Panc1 (cell line): ENCODE results near the gene DENND2A. TPM values are rescaled to one million over a fixed set of nuclear protein-coding genes. Genes with fewer than 3 reads are reported as not detected.
"Not testable (repeated sequence)": the region's sequence is repeated elsewhere in the genome, so short reads cannot be mapped to it uniquely, and the experiment has no call there.

Experiments used
- ATAC-seq: fragments of 200-7000 bp; cut with Tn5 transposase; 2 replicates; pipeline ENCODE4 v1.9.1; 2020; ENCODE audit warnings: mild to moderate bottlenecking, moderate library complexity
- BruUV-seq: library from RNA; stranded (reverse); fragments of 400-500 nt; replicated peaks from 2 replicates; lab custom pipeline; 2021; lab: Mats Ljungman, UMichigan
- CTCF ChIA-PET: fragments of 300-600 bp; sonication (Branson Sonifier 250); formaldehyde crosslinking; loops from one replicate; lab custom pipeline; 2022; ENCODE audit warnings: antibody characterized with exemption; lab: Charles Lee
- POLR2A ChIA-PET: fragments of 300-600 bp; sonication (Branson Sonifier 250); formaldehyde crosslinking; loops from one replicate; lab custom pipeline; 2022; ENCODE audit warnings: antibody characterized with exemption; lab: Charles Lee
- DNase-seq: peaks from one replicate; pipeline ENCODE4 v3.0.0-alpha.2; 2010; ENCODE audit warnings: low read depth, low spot score
- H3K27ac ChIP-seq: 2 replicates; pipeline ENCODE4 v1.5.1; 2011; ENCODE audit warnings: mild to moderate bottlenecking, low read length, inconsistent platforms
- H3K27me3 ChIP-seq: fragments of 200-500 bp; sonication (Bioruptor generic); 2 replicates; pipeline ENCODE4 v1.6.0; 2014; ENCODE audit warnings: low read length, inconsistent platforms; ENCODE audit not compliant: control insufficient read depth, insufficient read depth
- H3K36me3 ChIP-seq: fragments of 200-500 bp; sonication (Bioruptor generic); 2 replicates; pipeline ENCODE4 v1.5.1; 2014; ENCODE audit warnings: inconsistent platforms, mild to moderate bottlenecking, low read length, moderate library complexity; ENCODE audit not compliant: control insufficient read depth, insufficient read depth
- H3K4me1 ChIP-seq: 2 replicates; pipeline ENCODE4 v1.5.1; 2011; ENCODE audit warnings: inconsistent platforms, mild to moderate bottlenecking, low read length, moderate library complexity; ENCODE audit not compliant: control insufficient read depth, insufficient read depth
- H3K4me3 ChIP-seq, 2 experiments: 2 replicates each; pipeline ENCODE4 v1.5.1; 2011 to 2012; ENCODE audit warnings: low read depth in 2 of 2, low read length in 2 of 2, mild to moderate bottlenecking in 2 of 2, inconsistent platforms in 1 of 2, moderate library complexity in 1 of 2
- H3K9me3 ChIP-seq: fragments of 200-500 bp; sonication (Bioruptor generic); 2 replicates; pipeline ENCODE4 v1.5.1; 2014; ENCODE audit warnings: low read depth, mild to moderate bottlenecking, inconsistent platforms, low read length, moderate library complexity; ENCODE audit not compliant: control insufficient read depth, insufficient read depth
- CTCF ChIP-seq: fragments of 450-650 bp; IDR thresholded peaks from 2 replicates; pipeline ENCODE4 v1.5.1; 2017; ENCODE audit warnings: mild to moderate bottlenecking
- POLR2AphosphoS5 ChIP-seq: IDR thresholded peaks from 2 replicates; pipeline ENCODE4 v1.6.1; 2012; ENCODE audit warnings: mild to moderate bottlenecking, low read depth, low read length, moderate library complexity
- REST ChIP-seq, 2 experiments: IDR thresholded peaks; 2 replicates each; pipeline ENCODE4 v1.6.1; 2011 to 2012; ENCODE audit warnings: low read depth in 2 of 2, control low read depth in 1 of 2, low read length in 1 of 2, mild to moderate bottlenecking in 1 of 2, moderate library complexity in 1 of 2; ENCODE audit not compliant: insufficient read depth in 1 of 2
- SIN3A ChIP-seq: IDR thresholded peaks from 2 replicates; pipeline ENCODE4 v1.6.1; 2012; ENCODE audit warnings: low read depth, mild to moderate bottlenecking, low read length, moderate library complexity, borderline replicate concordance; ENCODE audit not compliant: insufficient read depth
- TCF7L2 ChIP-seq: IDR thresholded peaks from 2 replicates; pipeline ENCODE4 v1.6.1; 2011; ENCODE audit warnings: mild to moderate bottlenecking, low read depth, low read length, inconsistent platforms
- in situ Hi-C: cut with HindIII; loops from 2 replicates; pipeline ENCODE4 v1.10.0; 2016; ENCODE audit warnings: low sequenced_read_pairs, low pct_unique_long_range_greater_than_20kb
- intact Hi-C: fragments of 100-400 bp; cut with micrococcal nuclease; formaldehyde crosslinking; loops from one replicate; pipeline ENCODE4 v1.10.0; 2022; ENCODE audit not compliant: unreplicated experiment
- total RNA-seq: library from RNA; stranded (reverse); gene quantifications from one replicate; pipeline ENCODE4 v1.2.1, GENCODE V29; 2021; ENCODE audit not compliant: unreplicated experiment

The DENND2A gene
- total RNA-seq, 1 experiment from 2014 or later, result 1.4 TPM

- in situ Hi-C loops (no loop called here), intact Hi-C loops (no loop called here)
- no peak for TF ChIP-seq SIN3A
- DNase-seq (no peak), ATAC-seq (no peak)
- peaks cover 4% of the 10 kb centered on the region; the same call in 1 of the 2 replicates for H3K4me1 ChIP-seq
- CTCF ChIA-PET, result no interaction called here
- no peak overlapping the region for H3K4me3 ChIP-seq
- no peak overlapping the region for H3K27ac ChIP-seq
- H3K36me3 ChIP-seq, result no peaks in the 10 kb centered on the region
- BruUV-seq, result no TSS peak
- H3K9me3 ChIP-seq, result no peaks in the 10 kb centered on the region
- H3K27me3 ChIP-seq, result no peaks in the 10 kb centered on the region
- POLR2A ChIA-PET, result no interaction called here
These were observed 19.1 kb downstream of the DENND2A start for GRCh38 chr7:140621401-140622021.

- CTCF ChIA-PET, ATAC-seq, intact Hi-C loops, H3K27me3 ChIP-seq, H3K9me3 ChIP-seq, H3K4me3 ChIP-seq, DNase-seq, H3K4me1 ChIP-seq, POLR2A ChIA-PET, H3K27ac ChIP-seq, BruUV-seq, in situ Hi-C loops, H3K36me3 ChIP-seq: not testable (repeated sequence)
These were observed 20.6 kb downstream of the DENND2A start for GRCh38 chr7:140619915-140620510.

- Histone ChIP-seq H3K9me3 (no peaks in the 10 kb centered on the region), H3K27me3 (no peaks in the 10 kb centered on the region), H3K36me3 (no peaks in the 10 kb centered on the region), H3K27ac (no peak overlapping the region), H3K4me1 (no peaks in the 10 kb centered on the region), H3K4me3 (no peak overlapping the region)
- DNase-seq, result no peak
- no peak for TF ChIP-seq CTCF
- TF ChIP-seq POLR2AphosphoS5, result no peak
- TF ChIP-seq REST (IDR thresholded peaks at IDR 0.05; ENCODE audit: insufficient read depth in 1 of 2, low read depth in 2 of 2, low read length in 1 of 2), result no peak
- TF ChIP-seq TCF7L2, result no peak
- no peak for TF ChIP-seq SIN3A
- in situ Hi-C loops (no loop called here), intact Hi-C loops (no loop called here)
- ChIA-PET CTCF (interaction anchor here (0.7 kb wide), 1 partner anchor 101 kb away, joined by 9 read pairs; no protein-coding TSS in a partner anchor), POLR2A (no interaction called here)
- ATAC-seq, result no peak
- BruUV-seq, result no TSS peak
These were observed 21.4 kb downstream of the DENND2A start for GRCh38 chr7:140619176-140619575.
